GM12878 (cell line): Measurements from ENCODE around the gene GOLGA2. TPM values are rescaled to one million over a fixed set of nuclear protein-coding genes. Genes with fewer than 3 reads are reported as not detected.

Experiments used
- ATAC-seq: fragments of 200-7000 bp; cut with Tn5 transposase; 3 replicates; pipeline ENCODE4 v1.9.1; 2020; ENCODE audit warnings: mild to moderate bottlenecking, moderate library complexity
- BruUV-seq: library from RNA; stranded (reverse); fragments of 400-500 nt; replicated peaks from 2 replicates; lab custom pipeline; 2021; lab: Mats Ljungman, UMichigan
- CTCF ChIA-PET: fragments of 300-600 bp; sonication (Branson Sonifier 250); formaldehyde crosslinking; extraction: SDS; loops from one replicate; lab custom pipeline; 2021; ENCODE audit warnings: inconsistent platforms; lab: Yijun Ruan, JAX
- POLR2A ChIA-PET: fragments of 350-600 bp; formaldehyde crosslinking; extraction: SDS; loops from one replicate; lab custom pipeline; 2021; ENCODE audit warnings: inconsistent platforms; lab: Charles Lee
- RAD21 ChIA-PET: fragments of 300-600 bp; sonication (Branson Sonifier 250); formaldehyde crosslinking; loops from one replicate; lab custom pipeline; 2023; ENCODE audit warnings: antibody characterized with exemption; ENCODE audit not compliant: unreplicated experiment; lab: Charles Lee
- SMC1A ChIA-PET: fragments of 300-600 bp; sonication (Branson Sonifier 250); formaldehyde crosslinking; loops from one replicate; lab custom pipeline; 2023; ENCODE audit not compliant: unreplicated experiment, uncharacterized antibody; lab: Charles Lee
- DNase-seq: peaks from one replicate; pipeline ENCODE4 v3.0.0-alpha.2; 2011; ENCODE audit warnings: low read depth, low spot score
- FAIRE-seq: peaks from 3 replicates; lab custom pipeline; 2011; peaks lifted over from hg19 to GRCh38; lab: Jason Lieb, UNC
- H2AFZ ChIP-seq: 2 replicates; pipeline ENCODE4 v1.6.0; 2011; ENCODE audit warnings: low read depth, low read length, control low read depth; ENCODE audit not compliant: control insufficient read depth
- H3K27ac ChIP-seq: 2 replicates; pipeline ENCODE4 v1.5.1; 2011; ENCODE audit warnings: control low read depth; ENCODE audit not compliant: control insufficient read depth, insufficient read depth
- H3K27me3 ChIP-seq, 2 experiments: replicated peaks in 1 of 2; 2 replicates each; pipeline versions ENCODE4 v1.6.0 to v1.6.1; 2011; ENCODE audit warnings: low read length in 1 of 2; ENCODE audit not compliant: control insufficient read depth in 2 of 2, insufficient read depth in 2 of 2
- H3K36me3 ChIP-seq, 2 experiments: 2 replicates each; pipeline ENCODE4 v1.5.1; 2011; ENCODE audit warnings: low read length in 1 of 2; ENCODE audit not compliant: control insufficient read depth in 2 of 2, insufficient read depth in 2 of 2
- H3K4me1 ChIP-seq: 2 replicates; pipeline ENCODE4 v1.6.1; 2011; ENCODE audit warnings: mild to moderate bottlenecking, low read length, moderate library complexity, mixed read lengths; ENCODE audit not compliant: control insufficient read depth, insufficient read depth
- H3K4me2 ChIP-seq: 2 replicates; pipeline ENCODE4 v1.6.0; 2011; ENCODE audit warnings: control low read depth; ENCODE audit not compliant: control insufficient read depth, insufficient read depth
- H3K4me3 ChIP-seq: fragments of 200-600 bp; sonication (generic); 2 replicates; pipeline ENCODE4 v1.5.1; 2016
- H3K79me2 ChIP-seq: 2 replicates; pipeline ENCODE4 v1.6.0; 2011; ENCODE audit warnings: low read length; ENCODE audit not compliant: control insufficient read depth, insufficient read depth
- H3K9ac ChIP-seq: 2 replicates; pipeline ENCODE4 v1.8.0; 2011; ENCODE audit warnings: low read length, control low read depth, mixed read lengths; ENCODE audit not compliant: control insufficient read depth, insufficient read depth
- H3K9me3 ChIP-seq: replicated peaks from 3 replicates; pipeline ENCODE4 v1.5.1; 2011; ENCODE audit warnings: mild to moderate bottlenecking, low read length; ENCODE audit not compliant: control insufficient read depth, insufficient read depth
- H4K20me1 ChIP-seq: 2 replicates; pipeline ENCODE4 v1.6.0; 2011; ENCODE audit not compliant: control insufficient read depth, insufficient read depth
- BMI1 ChIP-seq: fragments of 450-650 bp; IDR thresholded peaks from 2 replicates; pipeline ENCODE4 v1.6.1; 2016; ENCODE audit warnings: mild to moderate bottlenecking, moderate library complexity, borderline replicate concordance
- BRCA1 ChIP-seq: IDR thresholded peaks from 2 replicates; pipeline ENCODE4 v1.6.1; 2011; ENCODE audit warnings: low read depth, low read length, improper control_type of control experiment
- CTCF ChIP-seq, 3 experiments: IDR thresholded peaks in 2 of 3; conservative IDR thresholded peaks in 1 of 3; 2 replicates each; pipeline ENCODE4 v1.5.1; 2011; ENCODE audit warnings: low read depth in 3 of 3, low read length in 3 of 3, mild to moderate bottlenecking in 3 of 3, control low read depth in 2 of 3, moderate library complexity in 2 of 3, inconsistent platforms in 1 of 3, mixed read lengths in 1 of 3; ENCODE audit not compliant: control insufficient read depth in 2 of 3, insufficient read depth in 1 of 3; ENCODE audit errors: extremely low read depth in 1 of 3
- E4F1 ChIP-seq: fragments of 450-650 bp; IDR thresholded peaks from 2 replicates; pipeline ENCODE4 v1.6.1; 2018; ENCODE audit warnings: borderline replicate concordance, mild to moderate bottlenecking; ENCODE audit not compliant: partially characterized antibody
- EGR1 ChIP-seq, 2 experiments: IDR thresholded peaks; 1 replicate in 1 of 2; 2 replicates in 1 of 2; pipeline ENCODE4 v1.6.1; 2011 to 2012; ENCODE audit warnings: low read depth in 2 of 2, low read length in 2 of 2, borderline replicate concordance in 1 of 2, mild to moderate bottlenecking in 1 of 2, moderate library complexity in 1 of 2
- KLF5 ChIP-seq: fragments of 450-650 bp; IDR thresholded peaks from 2 replicates; pipeline ENCODE4 v1.6.1; 2014; ENCODE audit warnings: mild to moderate bottlenecking; ENCODE audit not compliant: partially characterized antibody
- NBN ChIP-seq: fragments of 450-650 bp; IDR thresholded peaks from 2 replicates; pipeline ENCODE4 v1.6.1; 2016
- PAX5 ChIP-seq: IDR thresholded peaks from 2 replicates; pipeline ENCODE4 v1.6.1; 2011; ENCODE audit warnings: low read depth, low read length, borderline replicate concordance
- PKNOX1 ChIP-seq: fragments of 450-650 bp; IDR thresholded peaks from 2 replicates; pipeline ENCODE4 v1.6.1; 2016; ENCODE audit warnings: mild to moderate bottlenecking
- RBBP5 ChIP-seq: fragments of 200-600 bp; sonication (generic); conservative IDR thresholded peaks from 2 replicates; pipeline ENCODE4 v1.6.1; 2016
- RFX5 ChIP-seq: IDR thresholded peaks from 2 replicates; pipeline ENCODE4 v1.6.1; 2011; ENCODE audit warnings: low read depth, low read length, improper control_type of control experiment
- USF1 ChIP-seq: IDR thresholded peaks from 2 replicates; pipeline ENCODE4 v1.6.1; 2011; ENCODE audit warnings: borderline replicate concordance, low read depth, mild to moderate bottlenecking, moderate library complexity, mixed read lengths, low read length; ENCODE audit not compliant: insufficient read depth; ENCODE audit errors: extremely low read length
- ZZZ3 ChIP-seq: IDR thresholded peaks from 2 replicates; pipeline ENCODE4 v1.6.1; 2011; ENCODE audit warnings: low read depth; ENCODE audit not compliant: control insufficient read depth, insufficient read length
- whole genome bisulfite sequencing: methylation state at CpG from one replicate; pipeline ENCODE4 v1.1.6; 2016; ENCODE audit warnings: low lambda C conversion rate; ENCODE audit not compliant: insufficient replicate concordance, insufficient coverage; ENCODE audit errors: missing lambda C conversion rate; 5-methylcytosine and 5-hydroxymethylcytosine counted together
- in situ Hi-C: fragments of 300-500 bp; cut with MboI; formaldehyde crosslinking; loops from 9 replicates; pipeline ENCODE4 v1.14.3; 2018; ENCODE audit warnings: mixed read lengths
- intact Hi-C: fragments of 100-400 bp; cut with micrococcal nuclease; formaldehyde crosslinking; loops from one replicate; pipeline ENCODE4 v1.14.2; 2022; ENCODE audit not compliant: unreplicated experiment
- polyA plus RNA-seq, 11 experiments: library from polyadenylated mRNA; depleted of rRNA in 4 of 11; unstranded in 6 of 11; stranded (reverse) in 5 of 11; fragments of >200 nt; fragmentation: Nextera tagmentation in 4 of 11; fragmentation: Illumina TruSeq in 1 of 11; extraction: Ambion mirVana in 4 of 11; extraction: Trizol in 1 of 11; gene quantifications; 1 replicate in 1 of 11; 2 replicates in 10 of 11; pipeline versions ENCODE4 v1.2.1 to v1.2.3, GENCODE V29; 2011 to 2016; ENCODE audit warnings: inconsistent platforms in 2 of 11, missing spikeins in 2 of 11, low read depth in 1 of 11
- total RNA-seq, 4 experiments: library from RNA; depleted of rRNA in 3 of 4; stranded (reverse); fragments of >200 nt in 3 of 4; fragmentation: Illumina TruSeq in 1 of 4; extraction: Trizol in 1 of 4; gene quantifications; 2 replicates each; pipeline versions ENCODE4 v1.2.1 to v1.2.3, GENCODE V29; 2013 to 2021

Gene GOLGA2
- total and polyA plus RNA-seq, 10 of the 15 experiments (the other 5 are each of a cell fraction or from before 2014, with no cell fraction given) = 5.9 to 32.6 (median 19.7) TPM

GRCh38 chr9:128253140-128253990 is 22.4 kb downstream of the GOLGA2 start (continued):
- TF ChIP-seq RBBP5 = no peak
- TF ChIP-seq PKNOX1 = no peak

- Histone ChIP-seq H3K27ac (no peak overlapping the region), H3K36me3 (peaks cover 2 to 3% of the 10 kb centered on the region in 2 experiments; a peak in 2 of 4 replicates), H3K79me2 (no peaks in the 10 kb centered on the region), H4K20me1 (no peaks in the 10 kb centered on the region), H3K9ac (no peak overlapping the region), H3K9me3 (no peaks in the 10 kb centered on the region), H2AFZ (no peak overlapping the region), H3K4me2 (no peak overlapping the region), H3K4me3 (no peak overlapping the region), H3K27me3 (peaks cover 0 to 3% of the 10 kb centered on the region in 2 experiments; a peak in 2 of 4 replicates), H3K4me1 (no peaks in the 10 kb centered on the region)
- in situ Hi-C loops (no loop called here), intact Hi-C loops (no loop called here)
- no peak for FAIRE-seq
- ChIA-PET SMC1A (no interaction called here), RAD21 (no interaction called here), CTCF (interaction anchor here (1.2 to 1.5 kb wide), 2 partner anchors 10 to 89 kb away, joined by 5 to 6 read pairs; no protein-coding TSS in a partner anchor), POLR2A (no interaction called here)
- no TSS peak for BruUV-seq
- ATAC-seq = no peak
- WGBS = 67% methylated on average over 16 of the region's 25 CpGs
- no peak for DNase-seq
- TF ChIP-seq KLF5 = no peak
- TF ChIP-seq BMI1 = no peak
- no peak for TF ChIP-seq USF1
- TF ChIP-seq RFX5 = no peak
- TF ChIP-seq CTCF (IDR thresholded peaks at IDR 0.05 in 2 of 3, conservative IDR thresholded peaks at IDR 0.05 in 1 of 3; ENCODE audit: control insufficient read depth in 2 of 3, extremely low read depth in 1 of 3, insufficient read depth in 1 of 3, low read depth in 3 of 3, low read length in 3 of 3) = no peak
- no peak for TF ChIP-seq PAX5
- no peak for TF ChIP-seq NBN
- no peak for TF ChIP-seq BRCA1
- no peak for TF ChIP-seq EGR1 (IDR thresholded peaks at IDR 0.05; ENCODE audit: borderline replicate concordance in 1 of 2, low read depth in 2 of 2, low read length in 2 of 2)
- TF ChIP-seq ZZZ3 = no peak
- TF ChIP-seq E4F1 = no peak
These were observed 23.3 kb downstream of the GOLGA2 start for GRCh38 chr9:128252317-128253139.
